HG03432 (cell line): ENCODE results near the gene CCDC88A.
"Not testable (repeated sequence)": the region's sequence is repeated elsewhere in the genome, so short reads cannot be mapped to it uniquely, and the experiment has no call there.

ENCODE experiments used
- ATAC-seq: cut with Tn5 transposase; IDR thresholded peaks from one replicate; pipeline ENCODE4 v1.9.1; 2021; ENCODE audit warnings: mild to moderate bottlenecking, moderate library complexity; ENCODE audit not compliant: unreplicated experiment

CCDC88A gene

DNA sequence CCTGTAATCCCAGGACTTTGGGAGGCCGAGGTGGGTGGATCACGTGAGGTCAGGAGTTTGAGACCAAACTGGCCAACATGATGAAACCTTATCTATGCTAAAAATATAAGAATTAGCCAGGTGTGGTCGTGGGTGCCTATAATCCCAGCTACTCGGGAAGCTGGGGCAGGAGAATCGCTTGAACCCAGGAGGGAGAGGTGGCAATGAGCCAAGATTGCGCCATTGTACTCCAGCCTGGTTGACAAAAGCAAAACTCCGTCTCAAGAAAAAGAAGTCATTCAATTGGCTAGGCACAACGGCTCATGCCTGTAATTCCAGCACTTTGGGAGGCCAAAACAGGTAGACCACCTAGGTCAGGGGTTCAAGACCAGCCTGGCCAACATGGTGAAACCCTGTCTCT lies 178.1 kb downstream of the CCDC88A start:
- ATAC-seq = not testable (repeated sequence)

DNA sequence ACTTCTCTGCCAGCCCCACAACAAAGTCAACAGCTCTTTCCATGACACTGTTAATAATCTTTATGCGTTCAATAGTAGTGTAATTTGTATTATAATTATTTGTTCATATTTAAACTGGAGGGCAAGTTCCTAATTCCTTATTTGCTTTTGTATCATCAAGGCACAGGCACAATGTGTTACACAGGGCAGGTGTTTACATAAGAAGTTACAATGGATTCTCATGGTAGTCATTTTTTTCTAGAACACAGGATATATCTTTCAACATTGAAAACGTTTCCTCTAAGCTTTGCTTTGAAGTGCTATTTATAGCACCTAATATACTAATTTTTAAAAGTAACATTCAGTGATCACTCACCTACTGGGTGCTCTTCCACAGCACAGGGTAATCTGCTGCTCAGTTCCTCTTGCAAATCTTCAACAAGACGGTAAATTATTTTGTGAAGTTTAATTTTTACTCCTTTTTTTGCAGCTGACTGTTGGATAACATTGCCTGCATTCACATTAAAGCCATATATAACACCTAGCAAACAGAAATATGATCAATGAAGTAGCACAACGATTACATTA lies 179.9 kb downstream of the CCDC88A start:
- ATAC-seq = no peak
